IMR-90 (cell line): ENCODE data around the gene LARP4B. TPM values are rescaled to one million over a fixed set of nuclear protein-coding genes. Genes with fewer than 3 reads are reported as not detected.

ENCODE experiments used
- ATAC-seq: fragments of 200-7000 bp; cut with Tn5 transposase; 2 replicates; pipeline ENCODE4 v1.9.1; 2020; ENCODE audit warnings: low read depth, mild to moderate bottlenecking, moderate library complexity
- BruUV-seq: library from RNA; stranded (reverse); fragments of 400-500 nt; replicated peaks from 2 replicates; lab custom pipeline; 2021; lab: Mats Ljungman, UMichigan
- CTCF ChIA-PET: fragments of 300-600 bp; formaldehyde crosslinking; extraction: SDS; loops from one replicate; lab custom pipeline; 2021; ENCODE audit warnings: antibody characterized with exemption; lab: Yijun Ruan, JAX
- POLR2A ChIA-PET: fragments of 300-600 bp; sonication (Branson Sonifier 250); formaldehyde crosslinking; loops from one replicate; lab custom pipeline; 2022; ENCODE audit warnings: antibody characterized with exemption; ENCODE audit not compliant: unreplicated experiment; lab: Charles Lee
- DNase-seq: peaks from one replicate; pipeline ENCODE4 v3.0.0; 2013
- H2AFZ ChIP-seq: replicated peaks from 2 replicates; pipeline ENCODE3; 2013; ENCODE audit warnings: low read length, mild to moderate bottlenecking; ENCODE audit not compliant: poor library complexity
- H2AK5ac ChIP-seq: 2 replicates; pipeline ENCODE4 v1.6.1; 2013; ENCODE audit warnings: low read depth, low read length, inconsistent platforms
- H2AK9ac ChIP-seq: replicated peaks from 2 replicates; pipeline ENCODE3; 2013; ENCODE audit warnings: mild to moderate bottlenecking, low read depth, low read length, moderate library complexity; ENCODE audit not compliant: poor library complexity
- H2BK120ac ChIP-seq: 2 replicates; pipeline ENCODE4 v1.6.1; 2013; ENCODE audit warnings: low read depth, low read length, inconsistent platforms
- H2BK15ac ChIP-seq: 3 replicates; pipeline ENCODE4 v1.6.1; 2013; ENCODE audit warnings: low read depth, low read length, inconsistent platforms
- H2BK20ac ChIP-seq: 2 replicates; pipeline ENCODE4 v1.6.1; 2013; ENCODE audit warnings: low read depth, mild to moderate bottlenecking, inconsistent platforms, low read length, moderate library complexity
- H2BK5ac ChIP-seq: 2 replicates; pipeline ENCODE4 v1.6.1; 2013; ENCODE audit warnings: mild to moderate bottlenecking, low read depth, low read length, inconsistent platforms; ENCODE audit not compliant: poor library complexity, severe bottlenecking
- H3K14ac ChIP-seq: replicated peaks from 2 replicates; pipeline ENCODE4 v1.6.1; 2013; ENCODE audit warnings: low read depth, low read length, inconsistent platforms
- H3K18ac ChIP-seq: 2 replicates; pipeline ENCODE4 v1.6.1; 2013; ENCODE audit warnings: low read depth, low read length, control low read depth
- H3K23ac ChIP-seq: 2 replicates; pipeline ENCODE4 v1.6.1; 2013; ENCODE audit warnings: low read depth, low read length, inconsistent platforms
- H3K27ac ChIP-seq: 2 replicates; pipeline ENCODE4 v1.5.1; 2013; ENCODE audit warnings: mild to moderate bottlenecking, control low read depth, low read length; ENCODE audit not compliant: insufficient read depth
- H3K27me3 ChIP-seq: 2 replicates; pipeline ENCODE4 v1.6.1; 2013; ENCODE audit warnings: low read length; ENCODE audit not compliant: control insufficient read depth, insufficient read depth
- H3K36me3 ChIP-seq: 2 replicates; pipeline ENCODE4 v1.6.1; 2013; ENCODE audit warnings: low read length, mixed read lengths; ENCODE audit not compliant: control insufficient read depth, insufficient read depth
- H3K4ac ChIP-seq: 2 replicates; pipeline ENCODE4 v1.6.1; 2013; ENCODE audit warnings: low read depth, low read length, inconsistent platforms
- H3K4me1 ChIP-seq: 2 replicates; pipeline ENCODE4 v1.6.1; 2013; ENCODE audit warnings: low read length, mixed read lengths; ENCODE audit not compliant: control insufficient read depth, insufficient read depth
- H3K4me2 ChIP-seq: 2 replicates; pipeline ENCODE4 v1.6.1; 2013; ENCODE audit warnings: low read depth, mild to moderate bottlenecking, control low read depth, low read length, moderate library complexity
- H3K4me3 ChIP-seq: 2 replicates; pipeline ENCODE4 v1.5.1; 2013; ENCODE audit warnings: low read depth, mild to moderate bottlenecking, control low read depth, low read length, moderate library complexity; ENCODE audit not compliant: insufficient read depth
- H3K56ac ChIP-seq: 2 replicates; pipeline ENCODE4 v1.6.1; 2013; ENCODE audit warnings: low read length, inconsistent platforms; ENCODE audit not compliant: insufficient read depth; ENCODE audit errors: extremely low read depth
- H3K79me1 ChIP-seq, 2 experiments: 2 replicates each; pipeline ENCODE4 v1.6.1; 2013; ENCODE audit warnings: low read length in 2 of 2, inconsistent platforms in 1 of 2, low read depth in 1 of 2
- H3K9ac ChIP-seq: 2 replicates; pipeline ENCODE4 v1.6.1; 2013; ENCODE audit warnings: low read depth, low read length, control low read depth
- H3K9me1 ChIP-seq: 2 replicates; pipeline ENCODE4 v1.6.1; 2013; ENCODE audit warnings: low read length, inconsistent platforms; ENCODE audit not compliant: insufficient read depth
- H3K9me3 ChIP-seq: 2 replicates; pipeline ENCODE4 v1.6.1; 2013; ENCODE audit warnings: low read length; ENCODE audit not compliant: control insufficient read depth, insufficient read depth
- H4K20me1 ChIP-seq: 2 replicates; pipeline ENCODE4 v1.6.1; 2013; ENCODE audit warnings: low read length, inconsistent platforms; ENCODE audit not compliant: insufficient read depth
- H4K5ac ChIP-seq: 2 replicates; pipeline ENCODE4 v1.6.1; 2013; ENCODE audit warnings: mild to moderate bottlenecking, low read depth, low read length, control low read depth
- H4K8ac ChIP-seq, 2 experiments: 2 replicates each; pipeline ENCODE4 v1.6.1; 2013; ENCODE audit warnings: low read depth in 2 of 2, low read length in 2 of 2, control low read depth in 1 of 2, inconsistent platforms in 1 of 2
- H4K91ac ChIP-seq: 2 replicates; pipeline ENCODE4 v1.6.1; 2013; ENCODE audit warnings: low read depth, low read length, inconsistent platforms; ENCODE audit not compliant: insufficient read depth
- CEBPB ChIP-seq: IDR thresholded peaks from 2 replicates; pipeline ENCODE4 v1.6.1; 2012; ENCODE audit warnings: low read depth, low read length, improper control_type of control experiment
- FOS ChIP-seq: fragments of 150-350 bp; IDR thresholded peaks from 2 replicates; pipeline ENCODE4 v1.6.1; 2016; ENCODE audit warnings: low read depth, low read length
- MXI1 ChIP-seq: IDR thresholded peaks from 2 replicates; pipeline ENCODE4 v1.6.1; 2012; ENCODE audit warnings: low read depth, mild to moderate bottlenecking, low read length, moderate library complexity, borderline replicate concordance
- RAD21 ChIP-seq: IDR thresholded peaks from 2 replicates; pipeline ENCODE4 v1.6.1; 2012; ENCODE audit warnings: low read length, improper control_type of control experiment
- RFX5 ChIP-seq: IDR thresholded peaks from 2 replicates; pipeline ENCODE4 v1.8.0; 2012; ENCODE audit warnings: low read depth, mild to moderate bottlenecking, low read length, moderate library complexity
- SMC3 ChIP-seq: fragments of 150-350 bp; IDR thresholded peaks from 2 replicates; pipeline ENCODE4 v1.6.1; 2016; ENCODE audit warnings: low read depth, mild to moderate bottlenecking, antibody characterized with exemption, low read length, moderate library complexity
- WGBS, 2 experiments: methylation state at CpG; one replicate each; pipeline versions ENCODE4 v1.1.5 to v1.1.7; 2013; ENCODE audit warnings: missing lambda C conversion rate in 2 of 2; ENCODE audit not compliant: insufficient read length in 1 of 2; ENCODE audit errors: extremely low coverage in 2 of 2; 5-methylcytosine and 5-hydroxymethylcytosine counted together
- dilution Hi-C: fragments of 300-500 bp; cut with HindIII; formaldehyde crosslinking; loops from one replicate; pipeline ENCODE4 v1.14.3; 2018; ENCODE audit warnings: low sequenced_read_pairs; ENCODE audit not compliant: unreplicated experiment
- in situ Hi-C: fragments of 300-500 bp; cut with MboI; formaldehyde crosslinking; loops from 3 replicates; pipeline ENCODE4 v1.14.3; 2019; ENCODE audit warnings: low sequenced_read_pairs, inconsistent platforms, mixed read lengths
- intact Hi-C: fragments of 100-400 bp; cut with micrococcal nuclease; formaldehyde crosslinking; loops from 2 replicates; pipeline ENCODE4 v1.10.0; 2022
- polyA plus RNA-seq, 3 experiments: library from polyadenylated mRNA; depleted of rRNA; stranded (reverse); fragments of >200 nt; gene quantifications; 2 replicates each; pipeline ENCODE4 v1.2.3, GENCODE V29; 2012; ENCODE audit warnings: low replicate concordance in 1 of 3
- total RNA-seq: library from RNA; depleted of rRNA; stranded (reverse); fragments of >200 nt; gene quantifications from 2 replicates; pipeline ENCODE4 v1.2.3, GENCODE V29; 2012

The LARP4B gene
- total and polyA plus RNA-seq, 2 of the 4 experiments (the other 2 are of a cell fraction): 24.3 to 25.5 TPM

GRCh38 chr10:829241-829640, 102.3 kb downstream of the LARP4B start:
- 100% methylated on average over 2 of the region's 10 CpGs; no CpG with 5 or more reads in 1 of the 2 experiments for WGBS, 2 experiments
- dilution Hi-C loops: no loop called here
- DNase-seq: no peak

More at GRCh38 chr10:829241-829640, 102.3 kb downstream of the LARP4B start:
- no peak overlapping the region for H2AFZ ChIP-seq
- no peak overlapping the region for H3K4me2 ChIP-seq
- BruUV-seq: no TSS peak
- in situ Hi-C loops (no loop called here), intact Hi-C loops (no loop called here)
- no peak overlapping the region for H4K8ac ChIP-seq
- H3K4me1 ChIP-seq: no peaks in the 10 kb centered on the region
- ChIA-PET CTCF (no interaction called here), POLR2A (no interaction called here)
- no peak overlapping the region for H3K4ac ChIP-seq
- H3K9me3 ChIP-seq: no peaks in the 10 kb centered on the region
- H2BK15ac ChIP-seq: no peak overlapping the region
- no peak overlapping the region for H2AK9ac ChIP-seq
- H3K9ac ChIP-seq: no peak overlapping the region
- no peak overlapping the region for H2BK20ac ChIP-seq
- H3K23ac ChIP-seq: no peak overlapping the region
- H3K18ac ChIP-seq: no peak overlapping the region
- peaks cover 40% of the 10 kb centered on the region for H3K36me3 ChIP-seq
- H2BK120ac ChIP-seq: no peak overlapping the region
- no peak overlapping the region for H4K91ac ChIP-seq
- no peak overlapping the region for H2AK5ac ChIP-seq
- H3K27ac ChIP-seq: no peak overlapping the region
- ATAC-seq: no peak
- no peaks in the 10 kb centered on the region for H3K27me3 ChIP-seq
- H3K56ac ChIP-seq: no peak overlapping the region
- H4K5ac ChIP-seq: no peak overlapping the region
- peaks cover 27 to 54% of the 10 kb centered on the region in 2 experiments for H3K79me1 ChIP-seq
- peaks cover 15% of the 10 kb centered on the region for H3K9me1 ChIP-seq
- H4K20me1 ChIP-seq: peaks cover 6% of the 10 kb centered on the region
- TF ChIP-seq RAD21 (no peak), FOS (no peak), SMC3 (no peak), RFX5 (no peak), MXI1 (no peak), CEBPB (no peak)
- H3K14ac ChIP-seq: no peak overlapping the region
- H3K4me3 ChIP-seq: no peak overlapping the region
- H2BK5ac ChIP-seq: no peak overlapping the region
